GM23248 (cell line): Measurements from ENCODE around the gene NFATC2.

Experiments
- EZH2 ChIP-seq: fragments of 200-600 bp; sonication (generic); IDR thresholded peaks from 2 replicates; pipeline ENCODE4 v1.6.1; 2018; ENCODE audit warnings: antibody characterized with exemption, mild to moderate bottlenecking; ENCODE audit not compliant: insufficient read depth, poor library complexity, severe bottlenecking
- EZH2phosphoT487 ChIP-seq: fragments of 200-600 bp; sonication (generic); IDR thresholded peaks from 2 replicates; pipeline ENCODE4 v1.6.1; 2018; ENCODE audit warnings: antibody characterized with exemption, moderate library complexity, mild to moderate bottlenecking, low read depth; ENCODE audit not compliant: insufficient read depth

DNA sequence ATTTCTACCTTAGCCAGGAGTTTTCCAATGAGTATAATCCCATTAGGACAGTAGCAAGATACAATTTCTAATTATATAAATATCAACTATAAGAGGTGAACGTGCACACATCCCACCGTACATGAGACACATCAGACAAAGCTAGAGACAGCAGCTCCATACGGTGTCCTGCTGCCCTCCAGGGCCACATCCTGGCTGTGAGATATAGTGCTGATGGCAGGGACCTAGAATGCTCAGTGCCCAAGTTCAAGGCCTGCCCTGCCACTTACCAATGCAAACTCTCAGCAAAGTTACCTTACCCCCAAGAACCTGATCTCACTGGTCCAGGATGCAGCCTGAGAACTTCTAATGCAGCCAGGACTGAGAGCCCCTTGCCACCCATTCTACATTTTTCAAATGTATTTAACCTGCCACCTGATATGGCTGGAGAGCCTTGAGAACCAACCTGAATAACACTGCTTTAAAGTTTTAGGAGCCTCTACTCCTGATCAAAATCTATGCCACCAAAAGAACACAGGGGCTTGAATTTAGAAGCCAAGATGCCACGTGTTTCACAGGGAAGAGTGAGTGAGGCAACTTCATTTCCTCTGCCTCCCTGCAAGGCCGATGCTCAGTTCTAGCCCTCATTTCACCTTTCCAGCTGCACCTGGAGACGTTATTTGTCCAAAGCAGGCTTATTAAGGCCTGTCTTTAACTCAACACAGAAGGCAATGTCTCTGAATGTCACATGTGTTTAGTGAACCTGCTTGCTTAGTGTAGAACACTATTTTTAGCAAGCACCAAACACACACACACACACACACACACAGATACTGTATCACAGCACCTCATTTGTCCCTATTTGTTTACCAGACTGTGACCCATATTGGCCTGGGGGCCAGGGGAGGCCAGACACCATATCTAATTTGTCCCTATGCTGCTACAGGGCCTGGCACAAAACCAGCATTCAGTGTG is 6.1 kb downstream of the NFATC2 start:
- no peak for TF ChIP-seq EZH2
- no peak for TF ChIP-seq EZH2phosphoT487
